Measurements from ENCODE around the gene FRS2. TPM values are rescaled to one million over a fixed set of nuclear protein-coding genes. Genes with fewer than 3 reads are reported as not detected.

FRS2 gene
- total RNA-seq, 1 experiment from 2014 or later: 23.3 TPM

DNA sequence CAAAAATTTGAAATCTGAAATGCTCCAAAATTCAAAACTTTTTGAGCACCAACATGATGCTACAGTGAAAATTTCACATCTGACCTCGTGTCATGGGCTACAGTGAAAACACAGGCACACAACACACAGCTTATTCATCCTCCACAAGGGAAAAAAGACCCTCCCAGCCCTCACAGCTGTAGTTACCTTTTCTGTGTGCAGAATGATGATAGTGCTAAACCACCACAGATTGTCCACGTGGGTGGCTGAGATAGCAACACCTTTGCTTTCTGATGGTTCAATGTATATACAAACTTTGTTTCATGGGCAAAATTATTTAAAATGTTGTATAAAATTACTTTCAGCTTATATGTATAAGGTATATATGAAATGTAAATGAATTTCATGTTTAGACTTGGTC lies 46.8 kb downstream of the FRS2 start:
- no peaks in the 10 kb centered on the region for H3K9me3 ChIP-seq (ENCODE audit: insufficient read depth, low read depth)
- H3K4me3 ChIP-seq: no peak overlapping the region
- intact Hi-C loops (cut with micrococcal nuclease; ENCODE audit: unreplicated experiment): no loop called here
- no peak overlapping the region for H3K4me2 ChIP-seq
- H4K20me1 ChIP-seq (ENCODE audit: insufficient read depth): peaks cover 9% of the 10 kb centered on the region
- DNase-seq: no peak
- no peak overlapping the region for H3K27ac ChIP-seq
- no peaks in the 10 kb centered on the region for H3K4me1 ChIP-seq (replicated peaks; ENCODE audit: insufficient read depth)
- no TSS peak for BruUV-seq (replicated peaks)
- no peaks in the 10 kb centered on the region for H3K27me3 ChIP-seq (ENCODE audit: insufficient read depth, low read depth)
- H3K9me2 ChIP-seq (ENCODE audit: insufficient read depth): no peaks in the 10 kb centered on the region
- peaks cover 74% of the 10 kb centered on the region for H3K79me2 ChIP-seq (ENCODE audit: low read depth)
- no peaks in the 10 kb centered on the region for H3K36me3 ChIP-seq (ENCODE audit: low read depth)
- POLR2A ChIA-PET (ENCODE audit: unreplicated experiment): no interaction called here
- H2AFZ ChIP-seq: no peak overlapping the region
- TF ChIP-seq, protein P1, sequence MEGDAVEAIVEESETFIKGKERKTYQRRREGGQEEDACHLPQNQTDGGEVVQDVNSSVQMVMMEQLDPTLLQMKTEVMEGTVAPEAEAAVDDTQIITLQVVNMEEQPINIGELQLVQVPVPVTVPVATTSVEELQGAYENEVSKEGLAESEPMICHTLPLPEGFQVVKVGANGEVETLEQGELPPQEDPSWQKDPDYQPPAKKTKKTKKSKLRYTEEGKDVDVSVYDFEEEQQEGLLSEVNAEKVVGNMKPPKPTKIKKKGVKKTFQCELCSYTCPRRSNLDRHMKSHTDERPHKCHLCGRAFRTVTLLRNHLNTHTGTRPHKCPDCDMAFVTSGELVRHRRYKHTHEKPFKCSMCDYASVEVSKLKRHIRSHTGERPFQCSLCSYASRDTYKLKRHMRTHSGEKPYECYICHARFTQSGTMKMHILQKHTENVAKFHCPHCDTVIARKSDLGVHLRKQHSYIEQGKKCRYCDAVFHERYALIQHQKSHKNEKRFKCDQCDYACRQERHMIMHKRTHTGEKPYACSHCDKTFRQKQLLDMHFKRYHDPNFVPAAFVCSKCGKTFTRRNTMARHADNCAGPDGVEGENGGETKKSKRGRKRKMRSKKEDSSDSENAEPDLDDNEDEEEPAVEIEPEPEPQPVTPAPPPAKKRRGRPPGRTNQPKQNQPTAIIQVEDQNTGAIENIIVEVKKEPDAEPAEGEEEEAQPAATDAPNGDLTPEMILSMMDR (conservative IDR thresholded peaks at IDR 0.05): no peak
- TF ChIP-seq EZH2 (IDR thresholded peaks at IDR 0.05; ENCODE audit: low read depth): no peak
- CTCF ChIA-PET: no interaction called here
- no peaks in the 10 kb centered on the region for H3F3A ChIP-seq (ENCODE audit: insufficient read depth, low read depth)

DNA sequence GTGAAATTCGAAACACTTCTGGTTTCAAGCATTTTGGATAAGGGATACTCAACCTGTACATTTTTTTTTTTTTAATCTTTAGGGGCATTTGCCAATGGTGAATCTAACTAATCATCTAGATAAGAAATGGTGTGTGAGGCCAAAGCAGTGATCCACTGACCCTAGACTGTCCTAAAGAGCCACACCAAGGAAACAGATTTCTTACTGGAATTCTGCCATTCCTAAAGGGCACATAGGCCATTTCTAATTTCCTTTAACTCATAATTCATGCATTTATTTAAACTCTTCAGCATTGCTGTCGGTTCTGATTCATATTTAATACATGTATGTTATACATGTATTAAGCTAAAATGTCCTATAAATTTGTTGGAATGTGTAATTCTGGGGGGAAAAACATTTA lies 47.2 kb downstream of the FRS2 start:
- no peaks in the 10 kb centered on the region for H3K9me3 ChIP-seq (ENCODE audit: insufficient read depth, low read depth)
- TF ChIP-seq, protein P1 (conservative IDR thresholded peaks at IDR 0.05): no peak
- no peak for TF ChIP-seq EZH2 (IDR thresholded peaks at IDR 0.05; ENCODE audit: low read depth)
- ChIA-PET CTCF (no interaction called here), POLR2A (ENCODE audit: unreplicated experiment) (no interaction called here)
- H3K4me3 ChIP-seq: no peak overlapping the region
- H3K4me1 ChIP-seq (replicated peaks; ENCODE audit: insufficient read depth): no peaks in the 10 kb centered on the region
- no peak for DNase-seq
- no peak overlapping the region for H3K4me2 ChIP-seq
- no peak overlapping the region for H2AFZ ChIP-seq
- no peaks in the 10 kb centered on the region for H3K36me3 ChIP-seq (ENCODE audit: low read depth)
- H4K20me1 ChIP-seq (ENCODE audit: insufficient read depth): peaks cover 4% of the 10 kb centered on the region
- no peaks in the 10 kb centered on the region for H3K27me3 ChIP-seq (ENCODE audit: insufficient read depth, low read depth)
- H3K9me2 ChIP-seq (ENCODE audit: insufficient read depth): no peaks in the 10 kb centered on the region
- intact Hi-C loops (cut with micrococcal nuclease; ENCODE audit: unreplicated experiment): no loop called here
- H3F3A ChIP-seq (ENCODE audit: insufficient read depth, low read depth): no peaks in the 10 kb centered on the region
- no peak overlapping the region for H3K27ac ChIP-seq
- H3K79me2 ChIP-seq (ENCODE audit: low read depth): peaks cover 74% of the 10 kb centered on the region
- BruUV-seq (replicated peaks): no TSS peak

DNA sequence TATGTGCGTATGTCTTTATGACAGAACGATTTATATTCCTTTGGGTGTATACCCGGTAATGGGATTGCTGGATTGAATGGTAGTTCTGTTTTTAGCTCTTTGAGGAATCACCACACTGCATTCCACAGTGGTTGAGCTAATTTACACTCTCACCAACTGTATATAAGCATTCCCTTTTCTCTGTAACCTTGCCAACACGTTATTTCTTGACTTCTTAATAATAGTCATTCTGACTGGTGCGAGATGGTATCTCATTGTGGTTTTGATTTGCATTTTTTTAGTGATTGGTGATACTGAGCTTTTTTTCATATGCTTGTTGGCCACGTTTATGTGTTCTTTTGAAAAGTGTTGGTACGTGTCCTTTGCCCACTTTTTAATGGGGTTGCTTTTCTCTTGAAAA lies 49.7 kb downstream of the FRS2 start:
- H4K20me1 ChIP-seq (ENCODE audit: insufficient read depth): no peaks in the 10 kb centered on the region; the same call in none of the 2 replicates
- H2AFZ ChIP-seq: no peak overlapping the region
- H3K27me3 ChIP-seq (ENCODE audit: insufficient read depth, low read depth): no peaks in the 10 kb centered on the region
- H3K4me3 ChIP-seq: no peak overlapping the region
- H3K79me2 ChIP-seq (ENCODE audit: low read depth): peaks cover 80% of the 10 kb centered on the region
- no peaks in the 10 kb centered on the region for H3K9me3 ChIP-seq (ENCODE audit: insufficient read depth, low read depth)
- ChIA-PET POLR2A (ENCODE audit: unreplicated experiment) (no interaction called here), CTCF (no interaction called here)
- no peak overlapping the region for H3K4me2 ChIP-seq
- TF ChIP-seq, protein P1 (conservative IDR thresholded peaks at IDR 0.05): no peak
- no peak for TF ChIP-seq EZH2 (IDR thresholded peaks at IDR 0.05; ENCODE audit: low read depth)
- no peak for DNase-seq
- no peaks in the 10 kb centered on the region for H3K36me3 ChIP-seq (ENCODE audit: low read depth)
- H3K27ac ChIP-seq: no peak overlapping the region
- BruUV-seq (replicated peaks): no TSS peak
- H3K4me1 ChIP-seq (replicated peaks; ENCODE audit: insufficient read depth): no peaks in the 10 kb centered on the region
- intact Hi-C loops (cut with micrococcal nuclease; ENCODE audit: unreplicated experiment): no loop called here
- no peaks in the 10 kb centered on the region for H3K9me2 ChIP-seq (ENCODE audit: insufficient read depth)
- H3F3A ChIP-seq (ENCODE audit: insufficient read depth, low read depth): no peaks in the 10 kb centered on the region

Data from PC-9 (cell line).